Ascending aorta (tissue), 2 donors: ENCODE results near the gene ANKS3. TPM values are rescaled to one million over a fixed set of nuclear protein-coding genes. Genes with fewer than 3 reads are reported as not detected.

Experiments
- DNase-seq, 2 donors: peaks; one replicate each; pipeline ENCODE4 v3.0.0-alpha.2; 2019; ENCODE audit warnings: low spot score in 2 of 2
- H3K27ac ChIP-seq, 2 donors: fragments of 200-600 bp; sonication (generic); one replicate each; pipeline ENCODE4 v1.5.1; 2016 to 2017; ENCODE audit warnings: mild to moderate bottlenecking in 1 of 2
- H3K27me3 ChIP-seq: fragments of 200-600 bp; sonication (generic); one replicate; pipeline ENCODE4 v1.5.1; 2017
- H3K36me3 ChIP-seq, 2 donors: fragments of 200-600 bp; sonication (generic); one replicate each; pipeline ENCODE4 v1.5.1; 2016
- H3K4me1 ChIP-seq, 2 donors: fragments of 200-600 bp; sonication (generic); one replicate each; pipeline ENCODE4 v1.5.1; 2016 to 2017; ENCODE audit warnings: mild to moderate bottlenecking in 1 of 2
- H3K4me3 ChIP-seq, 2 donors: fragments of 200-600 bp; sonication (generic); one replicate each; pipeline ENCODE4 v1.5.1; 2016 to 2017; ENCODE audit warnings: mild to moderate bottlenecking in 1 of 2
- H3K9me3 ChIP-seq, 2 donors: fragments of 200-600 bp; sonication (generic); one replicate each; pipeline ENCODE4 v1.5.1; 2016
- CTCF ChIP-seq, 3 experiments: fragments of 200-600 bp in 2 of 3; fragments of 450-650 bp in 1 of 3; sonication (generic) in 2 of 3; IDR thresholded peaks; one replicate each; pipeline ENCODE4 v1.5.1; 2016 to 2019; ENCODE audit warnings: antibody characterized with exemption in 3 of 3, mild to moderate bottlenecking in 1 of 3, moderate library complexity in 1 of 3
- intact Hi-C: fragments of 100-400 bp; cut with DNase I; formaldehyde crosslinking; loops from one replicate; pipeline ENCODE4 v1.15.1; 2023
- total RNA-seq: library from RNA; depleted of rRNA; stranded (reverse); fragments of >200 nt; gene quantifications from one replicate; pipeline ENCODE4 v1.1.0, GENCODE V29; 2016

The ANKS3 gene
- total RNA-seq, 1 donor from 2014 or later: 55.9 TPM

GRCh38 chr16:4663465-4663776 is 70.7 kb downstream of the ANKS3 start:
- no peak overlapping the region for H3K27ac ChIP-seq
- no peaks in the 10 kb centered on the region for H3K9me3 ChIP-seq
- no peak for DNase-seq
- no peak overlapping the region for H3K4me3 ChIP-seq
- intact Hi-C loops: no loop called here
- peaks cover 54 to 57% of the 10 kb centered on the region in 2 donors for H3K36me3 ChIP-seq
- no peaks in the 10 kb centered on the region for H3K27me3 ChIP-seq
- no peaks in the 10 kb centered on the region for H3K4me1 ChIP-seq
- no peak for TF ChIP-seq CTCF (IDR thresholded peaks at IDR 0.05)

- H3K4me1 ChIP-seq: no peaks in the 10 kb centered on the region
- DNase-seq: no peak
- H3K4me3 ChIP-seq: no peak overlapping the region
- no peaks in the 10 kb centered on the region for H3K9me3 ChIP-seq
- H3K27ac ChIP-seq: no peak overlapping the region
- TF ChIP-seq CTCF (IDR thresholded peaks at IDR 0.05): no peak
- peaks cover 51 to 54% of the 10 kb centered on the region in 2 donors for H3K36me3 ChIP-seq
- H3K27me3 ChIP-seq: no peaks in the 10 kb centered on the region
- intact Hi-C loops: no loop called here
These were observed 72.4 kb downstream of the ANKS3 start for GRCh38 chr16:4661661-4662060.

- intact Hi-C loops: no loop called here
- no peaks in the 10 kb centered on the region for H3K27me3 ChIP-seq
- peaks cover 51 to 52% of the 10 kb centered on the region in 2 donors for H3K36me3 ChIP-seq
- TF ChIP-seq CTCF (IDR thresholded peaks at IDR 0.05): no peak
- DNase-seq: no peak
- H3K4me1 ChIP-seq: no peaks in the 10 kb centered on the region
- H3K27ac ChIP-seq: peak overlapping the region; percentile 10 to 11
- H3K4me3 ChIP-seq: no peak overlapping the region
- H3K9me3 ChIP-seq: no peaks in the 10 kb centered on the region
These were observed 73.5 kb downstream of the ANKS3 start for GRCh38 chr16:4660454-4661007.

- intact Hi-C loops: no loop called here
- H3K27me3 ChIP-seq: no peaks in the 10 kb centered on the region
- H3K9me3 ChIP-seq: no peaks in the 10 kb centered on the region
- no peak for TF ChIP-seq CTCF (IDR thresholded peaks at IDR 0.05)
- peak overlapping the region in 1 of 2 donors; percentile 10 for H3K27ac ChIP-seq
- H3K36me3 ChIP-seq: peaks cover 52 to 54% of the 10 kb centered on the region in 2 donors
- no peak for DNase-seq
- H3K4me1 ChIP-seq: no peaks in the 10 kb centered on the region
- no peak overlapping the region for H3K4me3 ChIP-seq
These were observed 74.4 kb downstream of the ANKS3 start for GRCh38 chr16:4659363-4660353.

- DNase-seq: no peak
- Histone ChIP-seq H3K36me3 (peaks cover 59 to 75% of the 10 kb centered on the region in 2 donors), H3K4me3 (no peak overlapping the region), H3K27me3 (no peaks in the 10 kb centered on the region), H3K9me3 (no peaks in the 10 kb centered on the region), H3K27ac (no peak overlapping the region), H3K4me1 (no peaks in the 10 kb centered on the region)
- intact Hi-C loops: no loop called here
- no peak for TF ChIP-seq CTCF (IDR thresholded peaks at IDR 0.05)
These were observed 77.1 kb downstream of the ANKS3 start for GRCh38 chr16:4656695-4657686.
